ENCODE data around the gene ADRA2C. TPM values are rescaled to one million over a fixed set of nuclear protein-coding genes. Genes with fewer than 3 reads are reported as not detected.

ADRA2C gene
- total RNA-seq, 1 experiment from 2014 or later: not detected

DNA sequence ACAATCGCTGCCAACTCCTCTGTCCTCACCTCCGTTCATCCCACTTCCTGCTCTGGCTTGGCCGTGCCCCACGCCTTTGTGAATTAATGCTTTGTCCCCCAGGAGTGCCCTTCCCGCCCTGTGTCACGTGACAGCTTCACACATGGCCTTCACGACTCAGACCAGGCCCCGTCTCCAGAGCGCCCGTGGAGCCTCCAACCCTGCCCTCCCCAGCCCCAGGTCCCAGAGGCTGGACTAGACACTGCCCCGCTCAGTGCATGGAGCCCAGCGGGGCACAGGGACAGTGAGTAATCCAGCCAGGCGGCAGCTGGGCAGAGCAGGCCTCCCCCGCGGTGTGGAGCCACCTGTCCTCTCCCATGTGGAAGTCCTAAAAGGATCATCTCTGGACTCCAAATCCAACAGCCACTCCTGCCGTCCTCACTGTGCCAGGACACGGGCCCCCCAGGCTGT, 7.4 kb downstream of the ADRA2C start:
- TF ChIP-seq CTCF (conservative IDR thresholded peaks at IDR 0.05): no peak
- TF ChIP-seq EZH2 (IDR thresholded peaks at IDR 0.05; ENCODE audit: low read depth): no peak
- no peaks in the 10 kb centered on the region for H3F3A ChIP-seq (ENCODE audit: insufficient read depth, low read depth)
- no peaks in the 10 kb centered on the region for H3K79me2 ChIP-seq (ENCODE audit: low read depth)
- no peak overlapping the region for H2AFZ ChIP-seq
- H4K20me1 ChIP-seq (ENCODE audit: insufficient read depth): no peaks in the 10 kb centered on the region
- intact Hi-C loops (cut with micrococcal nuclease; ENCODE audit: unreplicated experiment): no loop called here
- ChIA-PET POLR2A (ENCODE audit: unreplicated experiment) (no interaction called here), CTCF (no interaction called here)
- H3K9me2 ChIP-seq (ENCODE audit: insufficient read depth): no peaks in the 10 kb centered on the region
- no peaks in the 10 kb centered on the region for H3K4me1 ChIP-seq (replicated peaks; ENCODE audit: insufficient read depth)
- no peak for DNase-seq
- peaks cover 81% of the 10 kb centered on the region for H3K27me3 ChIP-seq (ENCODE audit: insufficient read depth, low read depth)
- no TSS peak for BruUV-seq (replicated peaks)
- no peaks in the 10 kb centered on the region for H3K36me3 ChIP-seq (ENCODE audit: low read depth)
- no peaks in the 10 kb centered on the region for H3K9me3 ChIP-seq (ENCODE audit: insufficient read depth, low read depth)
- H3K4me3 ChIP-seq: no peak overlapping the region
- H3K4me2 ChIP-seq: no peak overlapping the region
- no peak overlapping the region for H3K27ac ChIP-seq

DNA sequence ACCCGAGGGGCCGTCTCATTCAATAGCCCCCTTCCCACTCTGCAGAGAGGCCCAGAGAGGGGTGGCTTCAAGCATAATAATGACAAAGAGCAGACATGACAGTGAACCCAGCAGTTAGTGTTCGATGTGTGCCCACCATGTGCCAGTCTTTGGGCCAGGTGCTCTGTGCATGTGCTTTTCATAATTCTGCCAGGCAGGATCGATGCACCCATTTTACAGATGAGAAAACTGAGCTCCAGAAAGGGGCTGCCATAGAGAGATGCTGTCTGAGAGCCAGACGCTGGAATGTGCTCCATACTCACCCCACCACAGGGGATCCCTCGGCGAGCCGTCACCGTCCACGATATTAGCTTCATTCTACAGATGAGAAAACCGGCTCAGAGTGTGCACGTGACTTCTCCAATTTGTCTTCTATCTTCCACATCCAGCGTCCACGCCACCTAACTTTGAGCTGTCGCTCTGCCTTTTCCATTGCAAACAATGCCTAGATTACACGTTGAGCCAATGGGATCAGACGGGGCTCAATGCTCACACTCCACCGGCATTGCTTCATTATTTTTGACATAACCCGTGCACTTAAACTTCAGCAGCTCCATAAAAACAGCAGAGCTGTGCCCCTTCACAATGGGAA, 8.2 kb downstream of the ADRA2C start:
- POLR2A ChIA-PET (ENCODE audit: unreplicated experiment): no interaction called here
- H3K36me3 ChIP-seq (ENCODE audit: low read depth): no peaks in the 10 kb centered on the region
- intact Hi-C loops (cut with micrococcal nuclease; ENCODE audit: unreplicated experiment): no loop called here
- DNase-seq: no peak
- H3K27ac ChIP-seq: no peak overlapping the region
- CTCF ChIA-PET: no interaction called here
- H3K27me3 ChIP-seq (ENCODE audit: insufficient read depth, low read depth): peaks cover 84% of the 10 kb centered on the region
- H3K9me3 ChIP-seq (ENCODE audit: insufficient read depth, low read depth): no peaks in the 10 kb centered on the region
- no peaks in the 10 kb centered on the region for H3K79me2 ChIP-seq (ENCODE audit: low read depth)
- no peaks in the 10 kb centered on the region for H3K4me1 ChIP-seq (replicated peaks; ENCODE audit: insufficient read depth)
- no peaks in the 10 kb centered on the region for H4K20me1 ChIP-seq (ENCODE audit: insufficient read depth)
- H3K4me3 ChIP-seq: no peak overlapping the region
- H3K4me2 ChIP-seq: no peak overlapping the region
- BruUV-seq (replicated peaks): no TSS peak
- H2AFZ ChIP-seq: no peak overlapping the region
- H3K9me2 ChIP-seq (ENCODE audit: insufficient read depth): no peaks in the 10 kb centered on the region
- TF ChIP-seq CTCF (conservative IDR thresholded peaks at IDR 0.05): no peak
- no peaks in the 10 kb centered on the region for H3F3A ChIP-seq (ENCODE audit: insufficient read depth, low read depth)

GRCh38 chr4:3775005-3775404, 8.8 kb downstream of the ADRA2C start:
- Histone ChIP-seq H3F3A (ENCODE audit: insufficient read depth, low read depth) (no peaks in the 10 kb centered on the region), H3K4me2 (no peak overlapping the region), H3K27ac (no peak overlapping the region), H4K20me1 (ENCODE audit: insufficient read depth) (no peaks in the 10 kb centered on the region), H3K27me3 (ENCODE audit: insufficient read depth, low read depth) (peaks cover 84% of the 10 kb centered on the region), H2AFZ (no peak overlapping the region), H3K4me1 (replicated peaks; ENCODE audit: insufficient read depth) (no peaks in the 10 kb centered on the region), H3K9me3 (ENCODE audit: insufficient read depth, low read depth) (no peaks in the 10 kb centered on the region), H3K4me3 (no peak overlapping the region), H3K9me2 (ENCODE audit: insufficient read depth) (no peaks in the 10 kb centered on the region), H3K79me2 (ENCODE audit: low read depth) (no peaks in the 10 kb centered on the region), H3K36me3 (ENCODE audit: low read depth) (no peaks in the 10 kb centered on the region)
- BruUV-seq (replicated peaks): no TSS peak
- intact Hi-C loops (cut with micrococcal nuclease; ENCODE audit: unreplicated experiment): no loop called here
- POLR2A ChIA-PET (ENCODE audit: unreplicated experiment): no interaction called here
- CTCF ChIA-PET: no interaction called here
- DNase-seq: no peak
- TF ChIP-seq CTCF (conservative IDR thresholded peaks at IDR 0.05) (no peak), EZH2 (IDR thresholded peaks at IDR 0.05; ENCODE audit: low read depth) (no peak)
